ENCODE results near the gene HOXA13. TPM values are rescaled to one million over a fixed set of nuclear protein-coding genes. Genes with fewer than 3 reads are reported as not detected.

The HOXA13 gene
- total and polyA plus RNA-seq, 2 experiments from 2014 or later: not detected

DNA sequence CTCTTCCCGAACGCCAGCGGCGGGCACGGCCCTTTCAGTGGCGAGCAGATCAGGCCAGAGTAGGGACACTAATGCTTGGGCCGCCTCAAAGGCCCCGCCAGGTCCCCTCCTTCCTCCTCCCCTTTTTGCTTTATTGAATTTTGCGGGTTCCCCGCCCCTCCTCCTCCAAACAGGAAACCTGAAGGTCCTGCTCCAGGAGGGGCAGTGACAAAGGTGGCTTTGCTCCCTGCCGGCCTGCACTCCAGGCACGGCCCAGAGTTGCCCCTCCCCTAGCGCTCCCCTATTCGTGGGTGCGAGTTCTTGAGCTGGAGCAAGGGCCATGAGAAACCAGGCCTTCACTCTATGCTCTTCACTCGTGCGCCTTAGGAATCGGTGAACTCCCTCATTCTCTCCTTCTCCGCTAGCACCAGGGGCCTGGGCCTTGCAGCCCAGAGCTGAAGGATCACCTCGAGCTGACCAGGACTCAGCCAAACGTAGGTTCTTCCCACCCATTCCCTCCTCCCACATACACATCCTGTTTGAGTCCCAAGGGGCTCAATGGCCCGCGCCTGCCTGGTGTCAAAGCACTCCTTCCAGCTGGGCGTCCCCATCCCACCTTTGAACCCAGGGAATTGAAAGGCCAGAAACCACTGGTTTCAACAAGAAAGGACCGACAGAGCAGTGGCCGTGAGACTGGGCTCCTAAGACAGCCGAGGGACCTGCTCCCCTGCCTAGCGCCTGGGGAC lies 51.7 kb downstream of the HOXA13 start:
- Histone ChIP-seq H3K36me3 (no peaks in the 10 kb centered on the region), H3K27me3 (peaks cover 100% of the 10 kb centered on the region), H3K4me3 (no peak overlapping the region), H3K4me1 (ENCODE audit: low read depth) (no peaks in the 10 kb centered on the region), H3K27ac (no peak overlapping the region), H3K9me3 (ENCODE audit: low read depth) (no peaks in the 10 kb centered on the region)
- DNase-seq (ENCODE audit: low read depth in 1 of 2, low spot score in 1 of 2): no peak
- TF ChIP-seq, protein P1, sequence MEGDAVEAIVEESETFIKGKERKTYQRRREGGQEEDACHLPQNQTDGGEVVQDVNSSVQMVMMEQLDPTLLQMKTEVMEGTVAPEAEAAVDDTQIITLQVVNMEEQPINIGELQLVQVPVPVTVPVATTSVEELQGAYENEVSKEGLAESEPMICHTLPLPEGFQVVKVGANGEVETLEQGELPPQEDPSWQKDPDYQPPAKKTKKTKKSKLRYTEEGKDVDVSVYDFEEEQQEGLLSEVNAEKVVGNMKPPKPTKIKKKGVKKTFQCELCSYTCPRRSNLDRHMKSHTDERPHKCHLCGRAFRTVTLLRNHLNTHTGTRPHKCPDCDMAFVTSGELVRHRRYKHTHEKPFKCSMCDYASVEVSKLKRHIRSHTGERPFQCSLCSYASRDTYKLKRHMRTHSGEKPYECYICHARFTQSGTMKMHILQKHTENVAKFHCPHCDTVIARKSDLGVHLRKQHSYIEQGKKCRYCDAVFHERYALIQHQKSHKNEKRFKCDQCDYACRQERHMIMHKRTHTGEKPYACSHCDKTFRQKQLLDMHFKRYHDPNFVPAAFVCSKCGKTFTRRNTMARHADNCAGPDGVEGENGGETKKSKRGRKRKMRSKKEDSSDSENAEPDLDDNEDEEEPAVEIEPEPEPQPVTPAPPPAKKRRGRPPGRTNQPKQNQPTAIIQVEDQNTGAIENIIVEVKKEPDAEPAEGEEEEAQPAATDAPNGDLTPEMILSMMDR (IDR thresholded peaks at IDR 0.05; ENCODE audit: low read depth, low read length): no peak

DNA sequence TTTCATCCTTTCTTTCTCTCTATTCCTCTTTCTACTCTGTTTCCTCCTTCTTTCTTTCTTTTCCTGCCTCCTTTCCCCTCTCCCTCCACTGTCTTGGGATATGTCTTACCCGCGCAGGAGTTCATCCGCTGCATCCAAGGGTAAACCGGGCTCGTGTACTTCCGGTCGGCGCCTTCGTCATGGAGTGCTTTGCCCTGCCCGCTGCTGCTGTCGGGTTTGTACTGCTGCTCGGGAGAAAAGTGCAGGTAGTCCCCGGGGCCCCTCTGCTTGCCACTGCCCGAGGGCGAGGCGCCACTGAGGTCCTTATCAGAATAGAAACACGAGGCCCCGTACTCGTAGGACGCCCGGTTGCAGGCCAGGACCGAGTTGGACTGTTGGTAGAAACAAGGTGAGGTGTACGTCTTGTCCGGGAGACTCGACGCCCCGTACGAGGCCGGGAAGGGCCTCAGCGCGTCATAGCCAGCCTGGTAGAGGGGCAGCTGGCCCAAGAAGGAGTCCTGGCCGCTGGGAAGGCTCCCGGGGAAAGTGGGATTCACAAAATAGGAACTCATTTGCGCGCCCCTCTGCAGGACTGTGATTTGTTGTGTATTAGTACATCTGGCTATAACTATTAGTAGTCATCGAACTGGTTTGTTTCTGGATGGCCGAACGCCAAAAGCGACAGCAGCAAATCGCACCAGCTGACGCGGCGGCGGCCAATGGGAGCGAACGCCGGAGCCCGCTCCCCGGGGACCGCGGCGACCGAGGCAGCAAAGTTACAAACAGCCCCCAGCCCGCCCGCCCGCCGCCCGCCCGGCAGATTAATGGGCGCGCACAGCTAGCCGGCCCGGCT lies 52.5 kb downstream of the HOXA13 start, which contains the start of gene HOXA6:
Gene HOXA6, minus strand, starts transcription at position 576 of the 832 bp plus-strand sequence. Its CDS starts 25 bp downstream, at position 551.
- no peaks in the 10 kb centered on the region for H3K9me3 ChIP-seq (ENCODE audit: low read depth)
- TF ChIP-seq, protein P1 (IDR thresholded peaks at IDR 0.05; ENCODE audit: low read depth, low read length): no peak
- no peak within 1 kb of the TSS for H3K27ac ChIP-seq
- H3K4me3 ChIP-seq: no peak within 1 kb of the TSS
- H3K27me3 ChIP-seq: peaks cover 100% of the 10 kb centered on the region
- DNase-seq (ENCODE audit: low read depth in 1 of 2, low spot score in 1 of 2): no peak
- H3K4me1 ChIP-seq (ENCODE audit: low read depth): no peaks in the 10 kb centered on the region
- no peaks in the 10 kb centered on the region for H3K36me3 ChIP-seq

DNA sequence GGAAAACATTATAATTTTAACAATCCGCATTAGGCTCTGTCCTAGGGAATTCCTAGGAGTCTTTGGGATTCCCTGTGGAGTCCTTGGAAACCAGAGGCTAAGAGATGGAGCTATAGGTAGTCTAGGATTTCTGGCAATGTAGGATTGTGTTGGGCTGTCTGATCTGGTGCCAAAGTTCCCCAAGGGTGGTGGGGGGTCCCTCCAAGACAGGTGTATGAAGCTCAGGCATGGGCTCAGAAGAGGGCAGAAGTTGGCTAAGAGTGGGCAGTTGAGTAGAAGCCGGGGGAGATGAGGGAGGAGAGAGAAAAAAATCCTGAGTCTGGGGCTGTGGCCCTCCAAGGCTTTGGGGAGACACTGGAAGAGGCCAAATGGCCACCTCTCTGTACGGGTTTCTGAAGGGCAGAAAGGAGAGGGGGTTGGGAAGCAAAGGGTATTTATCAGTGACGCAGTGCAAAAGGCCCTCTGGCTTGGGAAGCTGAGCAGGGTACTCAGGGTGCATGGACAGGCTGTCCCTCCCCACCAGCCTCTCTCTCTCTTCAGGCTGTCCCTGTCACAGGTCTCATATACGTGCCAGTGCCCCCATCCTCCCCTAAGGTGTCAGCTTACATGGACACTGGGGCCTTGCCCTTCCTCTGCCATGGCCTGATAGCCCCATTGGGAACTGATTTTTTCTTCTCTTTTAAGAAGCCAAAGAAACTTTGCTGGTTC lies 53.2 kb downstream of the HOXA13 start:
- Histone ChIP-seq H3K36me3 (no peaks in the 10 kb centered on the region), H3K4me1 (ENCODE audit: low read depth) (no peaks in the 10 kb centered on the region), H3K9me3 (ENCODE audit: low read depth) (no peaks in the 10 kb centered on the region), H3K27me3 (peaks cover 100% of the 10 kb centered on the region), H3K27ac (no peak overlapping the region), H3K4me3 (no peak overlapping the region)
- DNase-seq (ENCODE audit: low read depth in 1 of 2, low spot score in 1 of 2): no peak
- TF ChIP-seq, protein P1 (IDR thresholded peaks at IDR 0.05; ENCODE audit: low read depth, low read length): no peak

DNA sequence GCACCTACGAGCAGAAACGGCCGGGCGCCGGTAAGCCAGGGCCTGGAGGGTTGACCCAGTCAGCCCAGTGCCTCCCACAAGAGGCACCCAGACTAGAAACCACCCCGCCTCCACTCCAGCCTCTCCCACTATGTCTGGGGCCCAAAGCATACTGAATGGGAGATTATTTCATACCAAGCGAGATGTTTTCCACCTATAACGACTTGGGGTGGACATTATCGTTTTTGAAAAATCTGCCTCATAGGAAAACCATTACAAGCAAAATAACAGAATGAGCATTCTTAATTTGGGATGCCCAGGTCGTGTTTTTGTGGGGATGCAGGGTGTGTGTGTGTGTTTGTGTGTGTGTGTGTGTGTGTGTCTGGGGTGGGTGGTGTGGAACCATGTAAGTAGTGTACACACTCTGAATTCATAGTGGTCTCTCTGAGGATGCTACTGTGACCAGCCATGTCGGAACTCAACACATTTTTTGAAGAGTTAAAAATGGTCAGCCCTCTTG lies 53.9 kb downstream of the HOXA13 start:
- H3K27ac ChIP-seq: no peak overlapping the region
- no peak overlapping the region for H3K4me3 ChIP-seq
- no peak for DNase-seq (ENCODE audit: low read depth in 1 of 2, low spot score in 1 of 2)
- H3K27me3 ChIP-seq: peaks cover 100% of the 10 kb centered on the region
- no peaks in the 10 kb centered on the region for H3K36me3 ChIP-seq
- no peaks in the 10 kb centered on the region for H3K9me3 ChIP-seq (ENCODE audit: low read depth)
- H3K4me1 ChIP-seq (ENCODE audit: low read depth): no peaks in the 10 kb centered on the region
- TF ChIP-seq, protein P1 (IDR thresholded peaks at IDR 0.05; ENCODE audit: low read depth, low read length): no peak

DNA sequence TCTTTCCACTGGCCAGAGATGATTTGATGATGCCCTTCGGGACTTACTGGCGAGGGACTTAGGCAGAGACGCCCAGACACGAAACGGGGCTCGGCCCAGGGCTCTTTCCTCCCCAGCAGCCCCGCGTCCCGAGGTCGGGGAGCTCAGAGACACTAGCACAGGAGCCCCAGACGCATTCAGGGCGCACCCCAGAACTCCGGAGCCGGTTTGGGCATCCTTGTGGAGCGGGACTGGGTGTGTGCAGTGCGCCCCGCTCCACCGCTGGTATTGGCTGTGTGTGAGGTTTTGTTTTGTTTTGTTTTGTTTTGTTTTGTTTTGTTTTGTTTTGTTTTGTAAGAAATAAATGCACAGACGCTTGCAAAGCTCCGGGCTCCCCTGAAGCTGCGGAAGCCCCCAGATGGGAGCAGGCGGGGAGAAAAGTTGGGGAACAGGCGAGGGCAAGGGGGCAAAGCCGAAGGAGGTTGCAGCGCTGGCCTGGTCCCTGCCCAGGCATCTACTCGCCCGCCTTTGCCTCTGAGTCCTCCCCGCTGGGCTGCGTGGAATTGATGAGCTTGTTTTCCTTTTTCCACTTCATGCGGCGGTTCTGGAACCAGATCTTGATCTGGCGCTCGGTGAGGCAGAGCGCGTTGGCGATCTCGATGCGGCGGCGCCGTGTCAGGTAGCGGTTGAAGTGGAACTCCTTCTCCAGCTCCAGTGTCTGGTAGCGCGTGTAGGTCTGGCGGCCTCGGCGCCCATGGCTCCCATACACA lies 54.6 kb downstream of the HOXA13 start:
- peaks cover 100% of the 10 kb centered on the region for H3K27me3 ChIP-seq
- DNase-seq (ENCODE audit: low read depth in 1 of 2, low spot score in 1 of 2): no peak

More for the DNA sequence above, 54.6 kb downstream of the HOXA13 start:
- no peaks in the 10 kb centered on the region for H3K9me3 ChIP-seq (ENCODE audit: low read depth)
- no peak overlapping the region for H3K27ac ChIP-seq
- TF ChIP-seq, protein P1 (IDR thresholded peaks at IDR 0.05; ENCODE audit: low read depth, low read length): no peak
- H3K4me1 ChIP-seq (ENCODE audit: low read depth): no peaks in the 10 kb centered on the region
- no peaks in the 10 kb centered on the region for H3K36me3 ChIP-seq
- H3K4me3 ChIP-seq: no peak overlapping the region

Measured in cardiac muscle cell (in vitro differentiated cells and primary cell).